HG02840 (cell line): ENCODE data around the gene FOXG1.

ENCODE experiments used
- ATAC-seq: cut with Tn5 transposase; IDR thresholded peaks from one replicate; pipeline ENCODE4 v1.9.1; 2021; ENCODE audit warnings: mild to moderate bottlenecking, moderate library complexity, moderate number of reproducible peaks; ENCODE audit not compliant: unreplicated experiment, low FRiP score

FOXG1 gene

GRCh38 chr14:28774764-28775735 is 8.5 kb downstream of the FOXG1 start:
- ATAC-seq = no peak

- ATAC-seq = no peak
Observed at GRCh38 chr14:28776482-28777266, 10.1 kb downstream of the FOXG1 start.

- no peak for ATAC-seq
Observed at GRCh38 chr14:28777471-28778137, 11.0 kb downstream of the FOXG1 start.

DNA sequence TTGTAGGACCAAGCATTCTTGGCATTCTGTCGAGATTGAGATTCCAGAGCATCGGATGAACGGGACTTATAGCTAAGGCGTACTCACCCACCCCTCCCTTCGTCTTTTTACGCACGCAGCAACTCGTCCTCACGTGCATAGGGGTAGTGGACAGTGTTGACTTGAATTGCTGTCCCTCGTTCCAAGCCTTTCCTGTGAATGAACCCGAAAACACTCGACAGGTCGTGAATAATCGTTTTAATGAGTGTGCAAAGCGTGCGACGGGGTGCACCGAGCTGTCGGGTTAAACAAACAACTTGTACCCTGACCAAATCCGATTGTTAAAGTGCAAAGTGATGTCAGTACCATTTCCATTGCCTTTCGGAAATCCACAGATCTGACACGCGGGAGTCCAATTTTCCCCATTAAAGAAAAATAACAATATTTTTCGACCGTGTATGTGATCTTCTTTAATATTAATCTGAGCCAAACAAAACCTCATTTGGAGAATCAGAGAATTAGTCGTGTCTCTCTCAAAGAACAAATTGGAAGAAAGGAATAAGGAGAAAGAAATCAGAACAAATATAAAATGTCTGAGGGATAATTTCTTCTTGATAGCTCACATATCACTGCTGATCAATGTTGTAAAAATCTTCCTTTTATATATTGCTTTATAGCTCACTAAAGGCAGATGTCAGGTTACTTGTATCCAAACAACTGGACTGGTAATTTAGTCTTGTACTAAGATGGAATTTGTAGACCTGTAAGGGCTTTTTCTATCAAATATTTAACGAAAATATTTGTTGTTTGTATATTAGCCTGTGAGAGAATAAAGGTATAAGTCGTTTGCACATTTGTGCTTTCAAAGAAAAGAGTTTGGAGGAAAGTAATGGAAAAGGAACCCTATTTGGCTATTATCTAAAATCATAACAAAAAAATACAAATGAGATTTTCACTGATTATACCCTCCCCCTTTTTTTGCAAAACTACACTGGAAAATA is 11.8 kb downstream of the FOXG1 start:
- ATAC-seq = no peak

- ATAC-seq = no peak
Observed at GRCh38 chr14:28779456-28779855, 12.9 kb downstream of the FOXG1 start.

GRCh38 chr14:28780843-28781820 is 14.5 kb downstream of the FOXG1 start:
- no peak for ATAC-seq

DNA sequence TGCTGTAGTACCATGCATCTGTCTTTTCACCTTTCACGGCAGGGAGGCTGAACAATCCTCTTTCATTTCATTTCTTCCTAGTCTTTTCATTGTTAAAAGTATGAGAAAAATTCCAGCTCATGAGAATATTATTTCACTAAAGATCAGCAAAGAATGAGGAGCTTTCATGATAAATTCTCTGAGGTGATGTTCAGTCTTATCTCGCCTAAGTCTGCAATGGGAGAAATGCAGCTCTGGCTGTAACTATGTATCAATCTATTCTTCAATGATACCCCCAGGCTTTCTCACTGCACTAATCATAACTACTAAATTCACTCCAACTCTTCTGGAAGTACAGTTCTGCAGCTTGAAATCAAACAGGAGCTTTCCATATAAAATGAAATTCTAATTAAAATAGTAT is 15.7 kb downstream of the FOXG1 start:
- no peak for ATAC-seq

- ATAC-seq = no peak
Observed at GRCh38 chr14:28783664-28784063, 17.1 kb downstream of the FOXG1 start.

GRCh38 chr14:28784096-28785048 is 17.8 kb downstream of the FOXG1 start:
- ATAC-seq = no peak

GRCh38 chr14:28785096-28785952 is 18.7 kb downstream of the FOXG1 start:
- no peak for ATAC-seq

- no peak for ATAC-seq
Observed at GRCh38 chr14:28807518-28807917, 40.9 kb downstream of the FOXG1 start.

DNA sequence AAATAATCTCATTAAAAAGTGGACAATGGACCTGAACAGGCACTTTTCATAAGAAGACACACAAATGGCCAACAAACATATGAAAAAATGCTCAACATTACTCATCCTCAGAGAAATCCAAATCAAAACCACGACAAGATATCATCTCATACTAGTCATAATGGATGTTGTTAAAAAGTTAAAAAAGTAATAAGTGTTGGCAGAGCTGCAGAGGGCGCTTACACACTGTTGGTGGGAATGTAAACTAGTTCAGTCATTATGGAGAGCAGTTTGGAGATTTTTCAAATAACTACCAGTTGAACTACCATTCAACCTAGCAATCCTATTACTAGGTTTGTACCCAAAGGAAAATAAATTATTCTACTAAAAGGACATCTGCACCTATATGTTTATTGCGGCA is 47.2 kb downstream of the FOXG1 start:
- no peak for ATAC-seq
